BJ (cell line): ENCODE measurements around the gene CCIN. TPM values are rescaled to one million over a fixed set of nuclear protein-coding genes. Genes with fewer than 3 reads are reported as not detected.
"Not testable (repeated sequence)": the region's sequence is repeated elsewhere in the genome, so short reads cannot be mapped to it uniquely, and the experiment has no call there.

Experiments used
- CTCF ChIA-PET: fragments of 350-600 bp; formaldehyde crosslinking; extraction: SDS; loops from one replicate; lab custom pipeline; 2021; ENCODE audit warnings: antibody characterized with exemption, inconsistent platforms; lab: Yijun Ruan, JAX
- POLR2A ChIA-PET: fragments of 300-600 bp; sonication (Branson Sonifier 250); formaldehyde crosslinking; extraction: SDS; loops from one replicate; lab custom pipeline; 2021; ENCODE audit warnings: antibody characterized with exemption; lab: Charles Lee
- DNase-seq: peaks from one replicate; pipeline ENCODE4 v3.0.0-alpha.2; 2011; ENCODE audit warnings: low read depth
- H3K27me3 ChIP-seq: 2 replicates; pipeline ENCODE4 v1.6.0; 2011; ENCODE audit warnings: low read length; ENCODE audit not compliant: control insufficient read depth, insufficient read depth
- H3K36me3 ChIP-seq: 2 replicates; pipeline ENCODE4 v1.5.1; 2011; ENCODE audit warnings: low read length; ENCODE audit not compliant: control insufficient read depth, insufficient read depth
- H3K4me3 ChIP-seq: 2 replicates; pipeline ENCODE4 v1.5.1; 2011; ENCODE audit warnings: low read depth, mild to moderate bottlenecking, control low read depth, low read length
- polyA plus RNA-seq: library from polyadenylated mRNA; depleted of rRNA; stranded (reverse); fragments of >200 nt; gene quantifications from 2 replicates; pipeline ENCODE4 v1.2.3, GENCODE V29; 2011
- TF ChIP-seq, protein P1 (sequence below): IDR thresholded peaks from 2 replicates; pipeline ENCODE4 v1.5.1; 2011; ENCODE audit warnings: low read depth, mild to moderate bottlenecking, control low read depth, inconsistent platforms, low read length, moderate library complexity; ENCODE audit not compliant: insufficient read depth

CCIN gene
- polyA plus RNA-seq, 1 experiment, result 1.7 TPM

DNA sequence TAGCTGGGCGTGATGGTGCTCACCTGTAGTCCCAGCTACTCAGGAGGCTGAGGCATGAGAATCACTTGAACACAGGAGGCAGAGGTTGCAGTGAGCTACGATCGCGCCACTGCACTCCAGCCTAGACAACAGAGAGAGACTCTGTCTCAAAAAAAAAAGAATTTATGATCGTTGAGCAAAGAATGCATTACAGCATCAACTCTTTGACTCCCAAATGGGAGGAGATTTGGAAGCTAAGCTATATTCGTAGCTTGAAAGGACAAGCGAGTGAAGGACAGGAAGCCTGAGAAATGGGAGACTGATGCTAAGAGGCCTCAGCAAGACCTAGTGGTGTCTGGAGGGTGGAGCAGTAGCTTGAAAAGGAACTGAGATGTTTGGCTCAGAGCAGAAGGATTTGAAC is 10.3 kb upstream of the CCIN start:
- ChIA-PET CTCF (interaction anchor here (0.9 to 1.3 kb wide), 2 partner anchors 135 to 213 kb away, joined by 3 read pairs; no protein-coding TSS in a partner anchor), POLR2A (interaction anchor here (0.7 kb wide), 1 partner anchor 10 kb away, joined by 3 read pairs; no protein-coding TSS in a partner anchor)
- DNase-seq, result no peak
- Histone ChIP-seq H3K27me3 (no peaks in the 10 kb centered on the region), H3K4me3 (no peak overlapping the region), H3K36me3 (no peaks in the 10 kb centered on the region)
- TF ChIP-seq, protein P1, sequence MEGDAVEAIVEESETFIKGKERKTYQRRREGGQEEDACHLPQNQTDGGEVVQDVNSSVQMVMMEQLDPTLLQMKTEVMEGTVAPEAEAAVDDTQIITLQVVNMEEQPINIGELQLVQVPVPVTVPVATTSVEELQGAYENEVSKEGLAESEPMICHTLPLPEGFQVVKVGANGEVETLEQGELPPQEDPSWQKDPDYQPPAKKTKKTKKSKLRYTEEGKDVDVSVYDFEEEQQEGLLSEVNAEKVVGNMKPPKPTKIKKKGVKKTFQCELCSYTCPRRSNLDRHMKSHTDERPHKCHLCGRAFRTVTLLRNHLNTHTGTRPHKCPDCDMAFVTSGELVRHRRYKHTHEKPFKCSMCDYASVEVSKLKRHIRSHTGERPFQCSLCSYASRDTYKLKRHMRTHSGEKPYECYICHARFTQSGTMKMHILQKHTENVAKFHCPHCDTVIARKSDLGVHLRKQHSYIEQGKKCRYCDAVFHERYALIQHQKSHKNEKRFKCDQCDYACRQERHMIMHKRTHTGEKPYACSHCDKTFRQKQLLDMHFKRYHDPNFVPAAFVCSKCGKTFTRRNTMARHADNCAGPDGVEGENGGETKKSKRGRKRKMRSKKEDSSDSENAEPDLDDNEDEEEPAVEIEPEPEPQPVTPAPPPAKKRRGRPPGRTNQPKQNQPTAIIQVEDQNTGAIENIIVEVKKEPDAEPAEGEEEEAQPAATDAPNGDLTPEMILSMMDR, result no peak

DNA sequence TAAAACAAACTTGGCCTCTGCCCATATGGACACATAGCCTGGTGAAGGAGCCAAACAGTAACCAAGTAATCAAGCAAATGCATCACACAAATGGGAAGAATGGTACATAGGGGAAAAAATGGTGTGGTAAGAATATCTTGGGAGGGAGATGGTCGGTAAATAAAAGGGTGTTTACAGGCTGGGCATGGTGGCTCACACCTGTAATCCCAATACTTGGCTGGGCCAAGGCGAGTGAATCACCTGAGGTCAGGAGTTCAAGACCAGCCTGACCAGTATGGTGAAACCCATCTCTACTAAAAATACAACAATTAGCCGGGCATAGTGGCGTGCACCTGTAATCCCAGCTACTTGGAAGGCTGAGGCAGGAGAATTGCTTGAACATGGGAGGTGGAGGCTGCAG is 9.7 kb upstream of the CCIN start:
- DNase-seq, POLR2A ChIA-PET, CTCF ChIA-PET, H3K27me3 ChIP-seq, H3K36me3 ChIP-seq, H3K4me3 ChIP-seq: not testable (repeated sequence)

DNA sequence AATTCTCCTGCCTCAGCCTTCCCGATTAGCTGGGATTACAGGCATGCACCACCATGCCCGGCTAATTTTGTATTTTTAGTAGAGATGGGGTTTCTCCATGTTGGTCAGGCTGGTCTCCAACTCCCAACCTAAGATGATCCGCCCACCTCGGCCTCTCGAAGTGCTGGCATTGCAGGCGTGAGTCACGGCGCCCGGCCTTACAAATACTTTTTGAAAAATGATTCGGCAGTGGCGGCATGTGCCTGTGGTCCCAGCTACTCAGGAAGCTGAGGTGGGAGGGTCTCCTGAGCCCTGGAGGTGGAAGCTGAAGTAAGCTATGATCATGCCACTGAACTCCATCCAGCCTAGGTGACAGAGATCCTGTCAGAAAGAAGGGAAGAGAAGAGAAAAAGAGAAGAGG is 9.1 kb upstream of the CCIN start:
- CTCF ChIA-PET, result interaction anchor here (1.6 kb wide), 1 partner anchor 10 kb away, joined by 5 read pairs; no protein-coding TSS in a partner anchor
- H3K4me3 ChIP-seq, H3K36me3 ChIP-seq, POLR2A ChIA-PET, H3K27me3 ChIP-seq, DNase-seq: not testable (repeated sequence)

DNA sequence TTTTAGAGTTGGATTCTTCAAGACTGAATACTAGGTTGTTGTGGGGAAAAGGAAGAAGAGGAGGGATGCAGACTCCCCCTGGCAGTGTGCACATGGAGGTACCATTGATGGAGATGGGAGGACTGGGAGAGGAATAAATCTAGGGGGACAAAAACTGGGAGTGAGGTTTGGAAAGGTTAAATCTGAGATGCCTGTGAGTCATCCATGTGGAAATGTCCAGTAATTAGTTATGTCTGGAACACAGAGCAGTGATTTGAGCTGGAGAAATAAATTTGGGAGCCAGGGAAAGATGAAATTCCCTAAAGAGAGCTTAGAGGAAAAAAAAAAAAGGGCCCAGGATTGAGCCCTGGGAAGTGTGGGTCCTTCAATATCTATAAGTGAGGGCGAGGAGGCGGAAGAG is 8.0 kb upstream of the CCIN start:
- ChIA-PET POLR2A (interaction anchor here (0.5 kb wide), 1 partner anchor 209 kb away, joined by 3 read pairs; no protein-coding TSS in a partner anchor), CTCF (interaction anchor here (0.7 to 1.6 kb wide), 2 partner anchors 11 to 153 kb away, joined by 3 to 5 read pairs; no protein-coding TSS in a partner anchor)
- H3K36me3 ChIP-seq, result no peaks in the 10 kb centered on the region; the same call in 1 of the 2 replicates
- no peaks in the 10 kb centered on the region for H3K27me3 ChIP-seq
- DNase-seq, result no peak
- no peak overlapping the region for H3K4me3 ChIP-seq
- TF ChIP-seq, protein P1, result no peak

DNA sequence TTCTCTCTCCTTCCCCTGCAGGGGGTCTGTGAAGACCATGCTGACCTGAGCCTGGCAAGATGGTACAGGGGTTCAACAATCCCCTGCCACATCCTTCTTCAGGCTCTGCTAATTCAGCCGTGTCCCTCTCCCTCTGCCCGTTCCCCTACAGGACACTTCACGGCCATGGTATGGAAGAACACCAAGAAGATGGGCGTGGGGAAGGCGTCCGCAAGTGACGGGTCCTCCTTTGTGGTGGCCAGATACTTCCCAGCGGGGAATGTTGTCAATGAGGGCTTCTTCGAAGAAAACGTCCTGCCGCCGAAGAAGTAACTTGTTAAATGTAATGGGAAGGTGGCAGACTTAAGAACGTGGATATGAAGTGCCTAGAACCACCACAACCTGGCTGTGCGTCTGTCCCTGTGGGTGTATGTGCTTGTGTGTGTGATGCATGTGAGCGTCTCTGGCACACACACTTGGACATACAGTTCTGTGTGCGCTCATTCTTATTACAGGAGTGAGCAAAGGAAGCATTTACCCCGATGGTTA is 6.9 kb upstream of the CCIN start:
- H3K4me3 ChIP-seq, result no peak overlapping the region
- ChIA-PET CTCF (interaction anchor here (5.3 kb wide), 1 partner anchor 22 kb away, joined by 77 read pairs; the partner anchor contains the start of gene GLIPR2), POLR2A (no interaction called here)

More for the DNA sequence above, 6.9 kb upstream of the CCIN start:
- no peak for DNase-seq
- no peaks in the 10 kb centered on the region; the same call in 1 of the 2 replicates for H3K36me3 ChIP-seq
- TF ChIP-seq, protein P1, result no peak
- H3K27me3 ChIP-seq, result no peaks in the 10 kb centered on the region
